Glutamatergic neuron (in vitro differentiated cells): Measurements from ENCODE around the gene ZCCHC24. TPM values are rescaled to one million over a fixed set of nuclear protein-coding genes. Genes with fewer than 3 reads are reported as not detected.

Source experiments
- DNase-seq: peaks from one replicate; pipeline ENCODE4 v3.0.0; 2022
- H3K27ac Mint-ChIP-seq: one replicate; pipeline ENCODE4 v1.8.0; 2020; ENCODE audit warnings: mild to moderate bottlenecking, mixed read lengths, inconsistent platforms; ENCODE audit not compliant: unreplicated experiment
- H3K27me3 Mint-ChIP-seq: one replicate; pipeline ENCODE4 v1.8.0; 2020; ENCODE audit warnings: mild to moderate bottlenecking, moderate library complexity, mixed read lengths, inconsistent platforms; ENCODE audit not compliant: unreplicated experiment
- H3K36me3 Mint-ChIP-seq: one replicate; pipeline ENCODE4 v1.8.0; 2020; ENCODE audit warnings: mild to moderate bottlenecking, mixed read lengths, inconsistent platforms; ENCODE audit not compliant: unreplicated experiment
- H3K4me1 Mint-ChIP-seq: one replicate; pipeline ENCODE4 v1.8.0; 2020; ENCODE audit warnings: mild to moderate bottlenecking, low read depth, mixed read lengths, inconsistent platforms; ENCODE audit not compliant: unreplicated experiment
- H3K4me3 Mint-ChIP-seq: one replicate; pipeline ENCODE4 v1.8.0; 2020; ENCODE audit warnings: mild to moderate bottlenecking, mixed read lengths, inconsistent platforms; ENCODE audit not compliant: unreplicated experiment
- H3K9me3 Mint-ChIP-seq: one replicate; pipeline ENCODE4 v1.8.0; 2020; ENCODE audit warnings: mild to moderate bottlenecking, moderate library complexity, mixed read lengths, inconsistent platforms; ENCODE audit not compliant: unreplicated experiment
- total RNA-seq: library from RNA; stranded (reverse); fragmentation: NEBNext Ultra II Directional; extraction: Animal tissue kit (Norgen Biotek cat#: 25700); gene quantifications from one replicate; pipeline ENCODE4 v1.2.1, GENCODE V29; 2021; ENCODE audit not compliant: unreplicated experiment
- TF ChIP-seq, protein P1 (sequence below): fragments of 200-600 bp; sonication (generic); IDR thresholded peaks from one replicate; pipeline ENCODE4 v1.5.0; 2021; ENCODE audit not compliant: partially characterized antibody, unreplicated experiment

The ZCCHC24 gene
- total RNA-seq, 1 donor from 2014 or later = 3.0 TPM

DNA sequence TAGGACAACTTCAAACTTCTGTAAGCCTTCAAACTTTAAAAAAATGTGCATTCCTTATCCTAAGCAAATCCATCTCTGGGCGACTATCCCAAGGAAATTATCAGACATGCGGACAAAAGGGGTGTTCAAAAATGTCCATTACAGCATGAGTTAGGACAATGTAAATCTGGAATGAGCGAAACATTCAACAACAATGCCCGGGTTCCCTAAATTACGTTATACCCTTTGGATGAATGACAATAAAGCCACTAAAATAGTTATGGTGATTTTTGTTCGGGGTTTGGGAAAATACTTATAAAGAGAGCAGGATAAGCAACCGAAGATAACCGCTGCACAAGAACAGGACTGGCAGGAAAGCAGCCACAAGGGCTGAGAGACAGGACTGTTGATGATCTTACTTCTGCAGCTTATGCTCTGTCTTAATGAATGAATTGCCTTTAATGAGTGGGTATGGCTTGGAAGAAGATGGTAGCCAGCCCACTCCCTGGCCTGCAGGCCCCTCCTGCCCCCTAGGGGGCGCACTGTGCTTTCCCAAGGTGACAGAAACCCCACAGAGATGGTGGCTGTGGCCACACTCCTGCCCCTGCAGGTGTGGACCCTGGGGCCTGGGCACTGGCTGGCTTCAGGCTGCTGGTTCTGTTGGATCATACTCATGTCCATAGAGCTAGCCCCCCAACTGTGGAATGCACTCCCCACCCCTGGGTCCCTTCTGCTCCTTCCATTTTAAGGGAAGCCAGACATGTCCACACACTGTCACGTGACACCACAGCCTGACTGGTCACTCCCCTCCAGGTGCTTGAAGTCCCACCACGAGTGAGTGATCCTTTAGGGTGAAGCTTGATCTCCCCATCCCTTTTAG, 45.0 kb downstream of the ZCCHC24 start:
- H3K4me1 Mint-ChIP-seq = peaks cover 43% of the 10 kb centered on the region

GRCh38 chr10:79399223-79399831, 46.1 kb downstream of the ZCCHC24 start:
- Mint-ChIP-seq H3K4me1 (peaks cover 38% of the 10 kb centered on the region), H3K27ac (no peak overlapping the region)
- TF ChIP-seq, protein P1, sequence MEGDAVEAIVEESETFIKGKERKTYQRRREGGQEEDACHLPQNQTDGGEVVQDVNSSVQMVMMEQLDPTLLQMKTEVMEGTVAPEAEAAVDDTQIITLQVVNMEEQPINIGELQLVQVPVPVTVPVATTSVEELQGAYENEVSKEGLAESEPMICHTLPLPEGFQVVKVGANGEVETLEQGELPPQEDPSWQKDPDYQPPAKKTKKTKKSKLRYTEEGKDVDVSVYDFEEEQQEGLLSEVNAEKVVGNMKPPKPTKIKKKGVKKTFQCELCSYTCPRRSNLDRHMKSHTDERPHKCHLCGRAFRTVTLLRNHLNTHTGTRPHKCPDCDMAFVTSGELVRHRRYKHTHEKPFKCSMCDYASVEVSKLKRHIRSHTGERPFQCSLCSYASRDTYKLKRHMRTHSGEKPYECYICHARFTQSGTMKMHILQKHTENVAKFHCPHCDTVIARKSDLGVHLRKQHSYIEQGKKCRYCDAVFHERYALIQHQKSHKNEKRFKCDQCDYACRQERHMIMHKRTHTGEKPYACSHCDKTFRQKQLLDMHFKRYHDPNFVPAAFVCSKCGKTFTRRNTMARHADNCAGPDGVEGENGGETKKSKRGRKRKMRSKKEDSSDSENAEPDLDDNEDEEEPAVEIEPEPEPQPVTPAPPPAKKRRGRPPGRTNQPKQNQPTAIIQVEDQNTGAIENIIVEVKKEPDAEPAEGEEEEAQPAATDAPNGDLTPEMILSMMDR = no peak

More for the DNA sequence above, 45.0 kb downstream of the ZCCHC24 start:
- Mint-ChIP-seq H3K27me3 (peaks cover 20% of the 10 kb centered on the region), H3K36me3 (no peaks in the 10 kb centered on the region), H3K27ac (no peak overlapping the region), H3K4me3 (no peak overlapping the region), H3K9me3 (peaks cover 12% of the 10 kb centered on the region)
- TF ChIP-seq, protein P1 = peak; percentile 72
- peak; percentile 74 for DNase-seq

DNA sequence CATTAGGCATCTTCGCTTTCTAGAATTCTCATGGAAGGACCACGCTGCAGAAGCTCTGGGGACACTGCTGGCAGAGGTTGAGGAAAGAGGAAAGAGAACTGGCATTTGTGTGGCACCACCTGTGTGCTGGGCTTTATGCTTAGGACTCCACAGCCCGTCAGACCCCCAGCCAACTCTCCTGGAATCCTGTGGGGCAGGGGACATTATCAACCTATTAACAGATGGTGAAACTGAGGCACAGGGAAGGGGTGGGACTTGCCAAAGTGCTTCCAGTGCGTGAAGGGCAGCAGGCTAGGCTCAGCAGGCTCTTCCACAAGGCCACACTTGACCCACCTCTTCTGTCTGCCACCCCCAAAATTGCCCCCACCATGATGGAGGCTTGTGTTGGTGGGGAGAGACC, 46.8 kb downstream of the ZCCHC24 start:
- Mint-ChIP-seq H3K9me3 (peaks cover 12% of the 10 kb centered on the region), H3K4me3 (no peak overlapping the region), H3K36me3 (no peaks in the 10 kb centered on the region), H3K27ac (no peak overlapping the region), H3K27me3 (peaks cover 11% of the 10 kb centered on the region), H3K4me1 (peaks cover 35% of the 10 kb centered on the region)
- TF ChIP-seq, protein P1 = no peak
- no peak for DNase-seq

More at GRCh38 chr10:79399223-79399831, 46.1 kb downstream of the ZCCHC24 start:
- Mint-ChIP-seq H3K4me3 (no peak overlapping the region), H3K36me3 (no peaks in the 10 kb centered on the region), H3K27me3 (peaks cover 11% of the 10 kb centered on the region), H3K9me3 (peaks cover 12% of the 10 kb centered on the region)
- no peak for DNase-seq

- Mint-ChIP-seq H3K27me3 (peaks cover 7% of the 10 kb centered on the region), H3K4me3 (peak overlapping the region; percentile 58), H3K4me1 (peaks cover 29% of the 10 kb centered on the region), H3K9me3 (peaks cover 8% of the 10 kb centered on the region), H3K27ac (no peak overlapping the region), H3K36me3 (no peaks in the 10 kb centered on the region)
- TF ChIP-seq, protein P1 = no peak
- no peak for DNase-seq
These were observed 47.7 kb downstream of the ZCCHC24 start for GRCh38 chr10:79397575-79398303.
